Measurements from ENCODE around the gene KRT20.

GRCh38 chr17:40921026-40921425, 36.0 kb upstream of the KRT20 start:
- no peak for TF ChIP-seq SUZ12 (IDR thresholded peaks at IDR 0.05; ENCODE audit: extremely low read depth, insufficient read depth, insufficient read length)
- no peak for TF ChIP-seq ZNF274 (IDR thresholded peaks at IDR 0.05; ENCODE audit: low read depth, low read length)
